ENCODE measurements around the gene TRAF2. TPM values are rescaled to one million over a fixed set of nuclear protein-coding genes. Genes with fewer than 3 reads are reported as not detected.
A peak's percentile ranks its signal among the peaks of the same experiment; 100 is the strongest.

The TRAF2 gene
- total and polyA plus RNA-seq, 4 donors: 4.8 to 22.1 (median 11.6) TPM

DNA sequence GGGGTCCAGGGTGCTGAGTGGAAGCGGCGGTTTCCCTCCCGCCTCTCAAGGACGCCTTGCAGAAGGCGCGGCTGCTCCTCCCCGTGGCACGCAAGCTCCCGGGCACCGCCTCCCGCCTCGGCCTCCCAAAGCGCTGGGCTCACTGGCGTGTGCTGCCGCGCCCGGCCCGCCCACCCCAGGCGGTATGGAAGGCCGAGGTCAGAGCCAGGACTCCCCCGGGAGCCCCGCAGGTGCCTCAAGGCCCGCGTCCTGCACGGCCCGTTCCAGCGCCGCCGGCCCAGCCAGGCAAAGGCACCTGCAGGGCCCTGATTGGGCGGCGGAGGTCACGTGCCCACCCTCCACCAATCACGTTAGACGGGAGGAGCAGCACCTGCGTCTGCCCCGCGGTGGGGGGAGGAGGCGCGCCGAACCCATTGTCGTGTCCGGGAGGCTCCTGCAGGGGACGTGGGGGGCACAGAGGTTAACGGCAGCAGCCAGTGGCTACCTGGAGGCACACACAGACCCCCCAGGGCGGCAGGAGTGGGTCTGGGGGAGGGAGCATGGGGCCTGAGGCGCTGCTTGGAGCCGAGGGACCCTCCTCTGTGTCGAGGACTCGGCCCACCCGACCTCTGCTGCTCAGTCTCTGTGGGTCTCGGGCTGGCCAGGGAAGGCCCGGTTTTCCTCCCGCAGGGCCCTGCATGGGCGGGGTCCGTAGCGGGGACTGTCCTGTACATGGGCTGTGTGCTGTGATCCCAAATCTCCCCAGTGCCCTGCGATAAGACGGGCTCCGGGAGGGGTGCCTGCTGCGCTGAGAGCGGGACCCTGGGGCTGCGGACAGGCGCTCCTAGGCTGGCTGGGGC lies 63.7 kb downstream of the TRAF2 start:
- intact Hi-C loops (cut with DNase I): loop anchor here (5.0 to 10.0 kb wide), 4 partner anchors 42 to 165 kb away; partner anchors contain the start of genes FUT7 (in 2 of the 2), TRAF2 (in 2 of the 2) and PAXX (in 1 of the 2)

DNA sequence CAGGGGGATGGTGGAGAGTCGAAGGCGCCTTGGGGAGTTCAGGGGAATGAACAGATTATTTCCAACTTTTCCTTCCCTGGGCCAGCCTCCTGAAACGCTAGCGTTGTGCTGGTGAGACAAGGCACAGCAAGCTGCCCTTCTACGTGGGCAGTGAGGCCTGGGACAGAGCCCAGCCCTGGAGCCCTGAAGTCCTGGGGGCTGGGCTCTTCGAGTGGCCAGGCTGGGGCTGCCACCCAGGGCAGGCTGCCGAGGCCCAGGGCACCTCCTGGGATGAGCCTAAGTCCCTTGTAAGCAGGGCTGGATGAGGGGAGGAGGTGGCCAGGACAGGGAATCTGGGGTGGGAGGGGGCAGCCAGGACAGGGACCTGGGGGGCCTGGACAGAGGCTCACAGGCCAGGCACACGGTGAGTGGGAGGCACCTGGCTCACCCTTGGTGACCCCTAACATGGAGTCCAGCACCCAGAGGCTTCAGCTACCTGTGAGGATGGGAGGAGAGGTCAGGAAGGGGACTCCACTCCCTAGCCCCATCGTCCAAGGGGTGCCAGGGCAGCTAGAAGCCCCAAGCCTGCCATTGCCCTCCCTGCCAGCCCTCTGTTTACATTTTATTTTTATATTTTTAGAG lies 64.5 kb downstream of the TRAF2 start:
- peak; percentile 0 for ATAC-seq (ENCODE audit: low FRiP score)
- H3K4me3 ChIP-seq (ENCODE audit: low read length in 2 of 2): no peak overlapping the region
- no peaks in the 10 kb centered on the region for H3K36me3 ChIP-seq (ENCODE audit: control insufficient read depth in 1 of 2, insufficient read depth in 2 of 2, low read length in 1 of 2)
- intact Hi-C loops (cut with DNase I): loop anchor here in 1 of 2 donors (5.0 kb wide), 1 partner anchor 82 kb away; the partner anchor contains the start of gene FUT7
- no peak for DNase-seq
- no peaks in the 10 kb centered on the region for H3K4me1 ChIP-seq (ENCODE audit: control insufficient read depth in 1 of 2, insufficient read depth in 2 of 2, low read length in 2 of 2)
- H3K27me3 ChIP-seq (ENCODE audit: control insufficient read depth in 1 of 2, insufficient read depth in 2 of 2, low read length in 1 of 2): no peaks in the 10 kb centered on the region
- WGBS, 2 donors: 8 to 14% methylated on average over 8 to 9 of the region's 9 CpGs
- H3K27ac ChIP-seq (ENCODE audit: low read depth in 1 of 2, low read length in 2 of 2): peak overlapping the region in 1 of 2 donors; percentile 41
- no peaks in the 10 kb centered on the region for H3K9me3 ChIP-seq (ENCODE audit: control insufficient read depth, low read length)

More for the DNA sequence above, 63.7 kb downstream of the TRAF2 start:
- no peaks in the 10 kb centered on the region for H3K36me3 ChIP-seq (ENCODE audit: control insufficient read depth in 1 of 2, insufficient read depth in 2 of 2, low read length in 1 of 2)
- peak; percentile 90 for ATAC-seq (ENCODE audit: low FRiP score)
- H3K4me3 ChIP-seq (ENCODE audit: low read length in 2 of 2): peak overlapping the region; percentile 21 to 41
- no peaks in the 10 kb centered on the region for H3K9me3 ChIP-seq (ENCODE audit: control insufficient read depth, low read length)
- WGBS, 2 donors: 1% methylated on average over 54 to 63 of the region's 63 CpGs
- peak overlapping the region in 1 of 2 donors; percentile 41 for H3K27ac ChIP-seq (ENCODE audit: low read depth in 1 of 2, low read length in 2 of 2)
- peak; percentile 96 to 98 for DNase-seq
- no peaks in the 10 kb centered on the region for H3K27me3 ChIP-seq (ENCODE audit: control insufficient read depth in 1 of 2, insufficient read depth in 2 of 2, low read length in 1 of 2)
- no peaks in the 10 kb centered on the region for H3K4me1 ChIP-seq (ENCODE audit: control insufficient read depth in 1 of 2, insufficient read depth in 2 of 2, low read length in 2 of 2)

GRCh38 chr9:136951541-136952320 lies 65.4 kb downstream of the TRAF2 start, which contains the start of gene LCN12:
LCN12 (plus strand) TSS chr9:136952273; CDS start chr9:136952328, 55 bp downstream.
- 91% methylated on average over 14 of the region's 14 CpGs for WGBS, 2 donors
- DNase-seq (no peak), ATAC-seq (ENCODE audit: low FRiP score) (no peak)
- H3K27ac ChIP-seq (ENCODE audit: low read depth in 1 of 2, low read length in 2 of 2): no peak within 1 kb of the TSS
- H3K27me3 ChIP-seq (ENCODE audit: control insufficient read depth in 1 of 2, insufficient read depth in 2 of 2, low read length in 1 of 2): no peaks in the 10 kb centered on the region
- no peaks in the 10 kb centered on the region for H3K9me3 ChIP-seq (ENCODE audit: control insufficient read depth, low read length)
- H3K4me1 ChIP-seq (ENCODE audit: control insufficient read depth in 1 of 2, insufficient read depth in 2 of 2, low read length in 2 of 2): no peaks in the 10 kb centered on the region
- intact Hi-C loops (cut with DNase I): loop anchor here in 1 of 2 donors (5.0 kb wide), 1 partner anchor 81 kb away; the partner anchor contains the start of gene FUT7
- no peak within 1 kb of the TSS for H3K4me3 ChIP-seq (ENCODE audit: low read length in 2 of 2)
- H3K36me3 ChIP-seq (ENCODE audit: control insufficient read depth in 1 of 2, insufficient read depth in 2 of 2, low read length in 1 of 2): no peaks in the 10 kb centered on the region

GRCh38 chr9:136952321-136952850 lies 66.1 kb downstream of the TRAF2 start:
- Histone ChIP-seq H3K4me3 (ENCODE audit: low read length in 2 of 2) (no peak overlapping the region), H3K27ac (ENCODE audit: low read depth in 1 of 2, low read length in 2 of 2) (no peak overlapping the region), H3K27me3 (ENCODE audit: control insufficient read depth in 1 of 2, insufficient read depth in 2 of 2, low read length in 1 of 2) (no peaks in the 10 kb centered on the region), H3K4me1 (ENCODE audit: control insufficient read depth in 1 of 2, insufficient read depth in 2 of 2, low read length in 2 of 2) (no peaks in the 10 kb centered on the region), H3K36me3 (ENCODE audit: control insufficient read depth in 1 of 2, insufficient read depth in 2 of 2, low read length in 1 of 2) (no peaks in the 10 kb centered on the region), H3K9me3 (ENCODE audit: control insufficient read depth, low read length) (no peaks in the 10 kb centered on the region)
- DNase-seq (no peak), ATAC-seq (ENCODE audit: low FRiP score) (no peak)
- WGBS, 2 donors: 71 to 73% methylated on average over 15 of the region's 15 CpGs
- intact Hi-C loops (cut with DNase I): loop anchor here in 1 of 2 donors (5.0 kb wide), 1 partner anchor 80 kb away; the partner anchor contains the start of gene FUT7

DNA sequence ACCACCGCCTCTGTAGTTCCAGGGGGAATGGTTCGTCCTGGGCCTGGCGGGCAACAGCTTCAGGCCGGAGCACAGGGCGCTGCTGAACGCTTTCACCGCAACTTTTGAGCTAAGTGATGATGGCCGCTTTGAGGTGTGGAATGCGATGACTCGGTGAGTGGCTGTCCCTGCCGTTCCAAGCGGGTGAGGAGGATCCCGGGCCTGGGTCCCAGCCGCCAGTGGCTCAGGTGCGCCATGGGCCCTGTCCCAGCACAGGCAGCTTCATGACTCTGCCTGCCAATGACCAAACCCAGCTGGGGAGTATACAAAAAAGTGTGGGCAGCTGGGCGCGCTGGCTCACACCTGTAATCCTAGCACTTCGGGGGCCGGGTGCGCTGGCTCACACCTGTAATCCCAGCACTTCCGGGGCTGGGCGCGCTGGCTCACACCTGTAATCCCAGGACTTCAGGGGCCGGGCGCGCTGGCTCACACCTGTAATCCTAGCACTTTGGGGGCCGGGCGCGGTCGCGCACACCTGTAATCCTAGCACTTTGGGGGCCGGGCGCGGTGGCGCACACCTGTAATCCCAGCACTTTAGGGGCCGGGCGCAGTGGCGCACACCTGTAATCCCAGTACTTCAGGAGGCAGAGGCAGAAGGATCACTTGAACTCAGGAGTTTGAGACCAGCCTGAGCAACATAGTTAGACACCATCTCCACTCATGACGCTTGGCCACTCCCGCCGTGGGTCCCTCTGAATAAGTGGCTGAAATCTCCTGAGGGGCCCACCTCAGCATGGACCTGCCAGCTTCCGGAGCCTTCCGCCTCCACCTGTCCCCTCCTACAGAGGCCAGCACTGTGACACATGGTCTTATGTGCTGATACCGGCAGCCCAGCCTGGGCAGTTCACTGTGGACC lies 66.8 kb downstream of the TRAF2 start:
- no peaks in the 10 kb centered on the region for H3K4me1 ChIP-seq (ENCODE audit: control insufficient read depth in 1 of 2, insufficient read depth in 2 of 2, low read length in 2 of 2)
- ATAC-seq (ENCODE audit: low FRiP score) (no peak), DNase-seq (no peak)
- H3K9me3 ChIP-seq (ENCODE audit: control insufficient read depth, low read length): no peaks in the 10 kb centered on the region
- H3K27me3 ChIP-seq (ENCODE audit: control insufficient read depth in 1 of 2, insufficient read depth in 2 of 2, low read length in 1 of 2): no peaks in the 10 kb centered on the region
- H3K36me3 ChIP-seq (ENCODE audit: control insufficient read depth in 1 of 2, insufficient read depth in 2 of 2, low read length in 1 of 2): no peaks in the 10 kb centered on the region
- H3K4me3 ChIP-seq (ENCODE audit: low read length in 2 of 2): no peak overlapping the region
- WGBS, 2 donors: 91 to 92% methylated on average over 44 of the region's 44 CpGs
- intact Hi-C loops (cut with DNase I): loop anchor here in 1 of 2 donors (5.0 kb wide), 1 partner anchor 79 kb away; the partner anchor contains the start of gene FUT7
- H3K27ac ChIP-seq (ENCODE audit: low read depth in 1 of 2, low read length in 2 of 2): no peak overlapping the region

- no peak overlapping the region for H3K27ac ChIP-seq (ENCODE audit: low read depth in 1 of 2, low read length in 2 of 2)
- H3K9me3 ChIP-seq (ENCODE audit: control insufficient read depth, low read length): no peaks in the 10 kb centered on the region
- H3K4me3 ChIP-seq (ENCODE audit: low read length in 2 of 2): no peak overlapping the region
- H3K36me3 ChIP-seq (ENCODE audit: control insufficient read depth in 1 of 2, insufficient read depth in 2 of 2, low read length in 1 of 2): no peaks in the 10 kb centered on the region
- intact Hi-C loops (cut with DNase I): loop anchor here in 1 of 2 donors (2.0 to 5.0 kb wide), 2 partner anchors 43 to 78 kb away; partner anchors contain the start of genes CLIC3 and FUT7
- WGBS, 2 donors: 83 to 91% methylated on average over 17 to 19 of the region's 19 CpGs
- H3K4me1 ChIP-seq (ENCODE audit: control insufficient read depth in 1 of 2, insufficient read depth in 2 of 2, low read length in 2 of 2): no peaks in the 10 kb centered on the region
- no peak for DNase-seq
- no peak for ATAC-seq (ENCODE audit: low FRiP score)
- H3K27me3 ChIP-seq (ENCODE audit: control insufficient read depth in 1 of 2, insufficient read depth in 2 of 2, low read length in 1 of 2): no peaks in the 10 kb centered on the region
Measured at GRCh38 chr9:136953771-136954269, 67.5 kb downstream of the TRAF2 start.

- no peak overlapping the region for H3K4me3 ChIP-seq (ENCODE audit: low read length in 2 of 2)
- DNase-seq (no peak), ATAC-seq (ENCODE audit: low FRiP score) (no peak)
- intact Hi-C loops (cut with DNase I): loop anchor here in 1 of 2 donors (2.0 to 5.0 kb wide), 2 partner anchors 42 to 78 kb away; partner anchors contain the start of genes CLIC3 and FUT7
- H3K27ac ChIP-seq (ENCODE audit: low read depth in 1 of 2, low read length in 2 of 2): no peak overlapping the region
- no peaks in the 10 kb centered on the region for H3K4me1 ChIP-seq (ENCODE audit: control insufficient read depth in 1 of 2, insufficient read depth in 2 of 2, low read length in 2 of 2)
- WGBS, 2 donors: 87 to 92% methylated on average over 24 to 25 of the region's 25 CpGs
- no peaks in the 10 kb centered on the region for H3K27me3 ChIP-seq (ENCODE audit: control insufficient read depth in 1 of 2, insufficient read depth in 2 of 2, low read length in 1 of 2)
- H3K9me3 ChIP-seq (ENCODE audit: control insufficient read depth, low read length): no peaks in the 10 kb centered on the region
- no peaks in the 10 kb centered on the region for H3K36me3 ChIP-seq (ENCODE audit: control insufficient read depth in 1 of 2, insufficient read depth in 2 of 2, low read length in 1 of 2)
Measured at GRCh38 chr9:136954270-136955083, 68.2 kb downstream of the TRAF2 start.

Data from aorta (tissue), 5 donors.